Trophoblast cell (in vitro differentiated cells and primary cell): Measurements from ENCODE around the gene DDX42.
"Not testable (repeated sequence)": the region's sequence is repeated elsewhere in the genome, so short reads cannot be mapped to it uniquely, and the experiment has no call there.

Experiments used
- DNase-seq, 2 donors: peaks; one replicate each; pipeline ENCODE4 v3.0.0-alpha.2; 2016
- H2AFZ ChIP-seq: 2 replicates; pipeline ENCODE4 v1.6.1; 2013; ENCODE audit warnings: low read length, moderate library complexity, mild to moderate bottlenecking; ENCODE audit not compliant: insufficient read depth, poor library complexity
- H2AK5ac ChIP-seq: 2 replicates; pipeline ENCODE4 v1.6.1; 2013; ENCODE audit warnings: mild to moderate bottlenecking, low read length
- H2BK120ac ChIP-seq: 2 replicates; pipeline ENCODE4 v1.6.1; 2013; ENCODE audit warnings: low read length, mild to moderate bottlenecking, moderate library complexity; ENCODE audit not compliant: insufficient read depth, poor library complexity
- H2BK12ac ChIP-seq: 2 replicates; pipeline ENCODE4 v1.6.1; 2013; ENCODE audit warnings: mild to moderate bottlenecking, low read length, moderate library complexity
- H2BK5ac ChIP-seq: 2 replicates; pipeline ENCODE4 v1.6.1; 2013; ENCODE audit warnings: low read length, low read depth, moderate library complexity, mild to moderate bottlenecking; ENCODE audit not compliant: poor library complexity
- H3K14ac ChIP-seq: 2 replicates; pipeline ENCODE4 v1.6.1; 2013; ENCODE audit warnings: mild to moderate bottlenecking, low read length
- H3K18ac ChIP-seq: 2 replicates; pipeline ENCODE4 v1.6.1; 2013; ENCODE audit warnings: mild to moderate bottlenecking, low read length
- H3K23ac ChIP-seq: 2 replicates; pipeline ENCODE4 v1.6.1; 2013; ENCODE audit warnings: low read length
- H3K27ac ChIP-seq: 2 replicates; pipeline ENCODE4 v1.5.1; 2013; ENCODE audit warnings: low read depth, mild to moderate bottlenecking, inconsistent platforms, low read length, moderate library complexity
- H3K27me3 ChIP-seq: 2 replicates; pipeline ENCODE4 v1.6.1; 2013; ENCODE audit warnings: inconsistent platforms, mild to moderate bottlenecking, low read length, moderate library complexity; ENCODE audit not compliant: insufficient read depth
- H3K36me3 ChIP-seq, 2 experiments: 1 replicate in 1 of 2; 2 replicates in 1 of 2; pipeline ENCODE4 v1.6.1; 2013; ENCODE audit warnings: low read length in 2 of 2, mild to moderate bottlenecking in 2 of 2, moderate library complexity in 1 of 2; ENCODE audit not compliant: insufficient read depth in 2 of 2, control insufficient read depth in 1 of 2
- H3K4ac ChIP-seq: 2 replicates; pipeline ENCODE4 v1.6.1; 2013; ENCODE audit warnings: low read depth, mild to moderate bottlenecking, low read length, moderate library complexity
- H3K4me1 ChIP-seq, 2 experiments: 1 replicate in 1 of 2; 2 replicates in 1 of 2; pipeline ENCODE4 v1.6.1; 2013; ENCODE audit warnings: low read length in 2 of 2, mild to moderate bottlenecking in 2 of 2, moderate library complexity in 1 of 2; ENCODE audit not compliant: insufficient read depth in 2 of 2, control insufficient read depth in 1 of 2
- H3K4me2 ChIP-seq: 2 replicates; pipeline ENCODE4 v1.6.1; 2013; ENCODE audit warnings: inconsistent platforms, mild to moderate bottlenecking, low read length, moderate library complexity
- H3K4me3 ChIP-seq: 2 replicates; pipeline ENCODE4 v1.5.1; 2013; ENCODE audit warnings: mild to moderate bottlenecking, low read depth, low read length, inconsistent platforms
- H3K79me1 ChIP-seq: one replicate; pipeline ENCODE4 v1.6.1; 2013; ENCODE audit warnings: low read length
- H3K79me2 ChIP-seq: 2 replicates; pipeline ENCODE4 v1.6.1; 2013; ENCODE audit warnings: low read length, mild to moderate bottlenecking; ENCODE audit not compliant: control insufficient read depth, insufficient read depth, poor library complexity
- H3K9ac ChIP-seq: 2 replicates; pipeline ENCODE4 v1.6.1; 2013; ENCODE audit warnings: mild to moderate bottlenecking, low read length
- H3K9me3 ChIP-seq: 2 replicates; pipeline ENCODE4 v1.6.1; 2013; ENCODE audit warnings: low read depth, mild to moderate bottlenecking, control low read depth, inconsistent platforms, low read length; ENCODE audit not compliant: insufficient read depth
- H4K12ac ChIP-seq: 2 replicates; pipeline ENCODE4 v1.6.1; 2013; ENCODE audit warnings: low read depth, mild to moderate bottlenecking, low read length, moderate library complexity
- H4K8ac ChIP-seq: 2 replicates; pipeline ENCODE4 v1.6.1; 2013; ENCODE audit warnings: low read depth, mild to moderate bottlenecking, low read length, moderate library complexity
- H4K91ac ChIP-seq: one replicate; pipeline ENCODE4 v1.6.1; 2013; ENCODE audit warnings: low read depth, mild to moderate bottlenecking, low read length, moderate library complexity
- WGBS: extraction: QIAGEN DNeasy Blood & Tissue Kit; methylation state at CpG from one replicate; pipeline ENCODE4 v1.1.7; 2013; ENCODE audit warnings: missing lambda C conversion rate; ENCODE audit not compliant: insufficient read length, insufficient coverage; ENCODE audit errors: extremely low coverage; 5-methylcytosine and 5-hydroxymethylcytosine counted together

DDX42 gene

DNA sequence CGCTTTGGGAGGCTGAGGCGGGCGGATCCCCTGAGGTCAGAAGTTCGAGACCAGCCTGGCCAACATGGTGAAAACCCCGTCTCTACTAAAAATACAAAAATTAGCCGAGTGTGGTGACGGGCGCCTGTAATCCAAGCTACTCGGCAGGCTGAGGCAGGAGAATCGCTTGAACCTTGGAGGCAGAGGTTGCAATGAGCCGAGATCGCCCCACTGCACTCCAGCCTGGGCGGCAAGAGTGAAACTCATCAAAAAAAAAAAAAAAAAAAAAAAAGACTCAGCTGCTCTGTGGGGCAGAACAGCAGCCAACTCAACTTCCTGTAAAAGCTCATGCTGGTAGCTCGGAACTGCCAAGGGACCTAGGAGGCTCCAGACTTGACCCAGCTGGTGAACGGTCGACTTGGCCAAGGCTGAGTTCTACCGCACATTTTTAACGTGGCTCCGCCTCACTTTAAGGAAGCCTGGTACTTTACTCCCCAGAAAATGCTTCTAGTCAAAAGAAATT is 69.5 kb downstream of the DDX42 start:
- Histone ChIP-seq H4K91ac (peak overlapping the region; percentile 67), H3K14ac (peak overlapping the region; percentile 37), H3K4me2 (peak overlapping the region; percentile 77), H2BK120ac (peak overlapping the region; percentile 65), H3K79me2 (peaks cover 21% of the 10 kb centered on the region), H3K79me1 (peaks cover 11% of the 10 kb centered on the region), H4K8ac (peak overlapping the region; percentile 96), H3K4ac (peak overlapping the region; percentile 61), H3K4me1 (peaks cover 18 to 24% of the 10 kb centered on the region in 2 experiments), H2AFZ (peak overlapping the region; percentile 80), H4K12ac (peak overlapping the region; percentile 84), H3K4me3 (peak overlapping the region; percentile 69)
- not testable (repeated sequence) for H2BK5ac ChIP-seq, H3K18ac ChIP-seq, H3K36me3 ChIP-seq, H3K9ac ChIP-seq, H3K23ac ChIP-seq, H3K9me3 ChIP-seq, H2BK12ac ChIP-seq, H3K27ac ChIP-seq, H2AK5ac ChIP-seq, H3K27me3 ChIP-seq
- DNase-seq, result peak; percentile 69 to 84
- no CpG with 5 or more reads among the region's 19 CpGs for WGBS

- Histone ChIP-seq H2AK5ac (no peak overlapping the region), H4K8ac (no peak overlapping the region), H3K27ac (no peak overlapping the region), H2BK12ac (no peak overlapping the region), H2AFZ (no peak overlapping the region), H4K91ac (no peak overlapping the region), H3K4me1 (peaks cover 14 to 21% of the 10 kb centered on the region in 2 experiments), H2BK120ac (no peak overlapping the region), H3K79me2 (peaks cover 19% of the 10 kb centered on the region), H3K4ac (no peak overlapping the region), H3K27me3 (no peaks in the 10 kb centered on the region), H3K18ac (no peak overlapping the region), H3K14ac (no peak overlapping the region), H3K9me3 (peaks cover 12% of the 10 kb centered on the region), H2BK5ac (no peak overlapping the region), H3K4me3 (no peak overlapping the region), H4K12ac (no peak overlapping the region), H3K36me3 (no peaks in the 10 kb centered on the region), H3K4me2 (no peak overlapping the region), H3K9ac (no peak overlapping the region), H3K79me1 (peaks cover 14% of the 10 kb centered on the region), H3K23ac (no peak overlapping the region)
- no CpG with 5 or more reads among the region's 9 CpGs for WGBS
- DNase-seq, result no peak
Observed at GRCh38 chr17:63843910-63844677, 70.1 kb downstream of the DDX42 start.

DNA sequence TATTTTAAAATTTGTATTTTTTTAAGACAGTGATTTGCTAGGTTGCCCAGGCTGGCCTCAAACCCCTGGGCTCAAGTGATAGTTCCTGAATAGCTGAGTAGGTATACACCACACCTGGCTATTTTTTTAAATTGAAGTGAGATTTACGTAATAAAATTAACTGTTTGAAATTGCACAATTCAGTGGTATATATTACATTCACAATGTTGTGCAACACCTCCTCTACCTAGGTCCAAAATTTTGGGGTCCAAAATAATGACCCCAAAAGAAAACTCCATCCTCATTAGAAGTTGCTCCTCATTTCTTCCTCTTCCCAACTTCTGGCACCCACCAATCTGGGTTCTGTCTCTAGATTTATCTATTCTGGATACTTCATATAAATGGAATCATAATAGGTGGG is 71.5 kb downstream of the DDX42 start:
- H2BK120ac ChIP-seq, result no peak overlapping the region
- no peak overlapping the region for H3K18ac ChIP-seq
- H4K8ac ChIP-seq, result no peak overlapping the region
- H2AFZ ChIP-seq, result no peak overlapping the region
- H2BK5ac ChIP-seq, result no peak overlapping the region
- H3K4me2 ChIP-seq, result no peak overlapping the region
- H3K4me3 ChIP-seq, result no peak overlapping the region
- H3K79me2 ChIP-seq, result peaks cover 18% of the 10 kb centered on the region
- H3K27me3 ChIP-seq, result no peaks in the 10 kb centered on the region
- no peak overlapping the region for H3K14ac ChIP-seq
- H3K4ac ChIP-seq, result no peak overlapping the region
- peaks cover 17% of the 10 kb centered on the region for H3K9me3 ChIP-seq
- no peak overlapping the region for H3K27ac ChIP-seq
- peaks cover 14% of the 10 kb centered on the region for H3K79me1 ChIP-seq
- no peak overlapping the region for H3K9ac ChIP-seq
- H3K36me3 ChIP-seq, result no peaks in the 10 kb centered on the region
- H2AK5ac ChIP-seq, result no peak overlapping the region
- DNase-seq, result no peak
- WGBS, result no CpG with 5 or more reads among the region's 1 CpG
- H4K91ac ChIP-seq, result no peak overlapping the region
- H3K23ac ChIP-seq, result no peak overlapping the region
- no peak overlapping the region for H2BK12ac ChIP-seq
- no peak overlapping the region for H4K12ac ChIP-seq
- H3K4me1 ChIP-seq, result peaks cover 10 to 16% of the 10 kb centered on the region in 2 experiments

DNA sequence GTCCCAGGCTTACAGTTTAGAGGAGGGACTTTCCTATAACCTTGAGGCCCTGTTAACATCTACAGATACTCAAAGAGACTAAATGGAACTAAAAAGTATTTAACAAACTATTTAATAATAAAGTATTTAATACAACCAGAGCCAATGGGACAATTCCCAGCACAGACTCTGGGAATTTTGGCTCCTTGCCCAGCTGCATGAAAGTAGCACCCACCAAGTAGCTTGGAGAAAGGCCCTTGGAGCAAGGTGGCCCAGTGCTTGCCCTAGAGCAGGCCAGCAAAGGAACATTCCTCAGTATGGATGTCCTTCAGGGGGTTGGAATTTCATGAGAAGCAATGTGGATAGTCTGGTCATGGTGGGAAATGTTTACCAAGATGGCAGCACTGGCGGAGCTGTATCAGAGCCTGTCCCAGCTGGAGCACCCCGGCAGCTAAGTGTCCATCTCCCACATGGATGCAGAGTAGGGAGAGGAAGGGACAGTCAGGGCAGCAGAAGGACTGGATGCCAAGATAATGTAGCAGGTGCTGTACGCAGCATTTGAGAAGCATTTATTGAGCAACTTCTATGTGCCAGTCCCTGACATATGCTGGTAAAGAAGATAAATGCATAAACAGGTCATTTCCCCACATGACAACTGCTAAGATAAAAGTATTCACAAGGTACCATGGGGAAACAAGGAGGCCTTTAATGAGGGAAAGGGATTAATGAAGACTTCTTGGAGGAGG is 73.7 kb downstream of the DDX42 start:
- Histone ChIP-seq H3K18ac (no peak overlapping the region), H3K4me1 (peaks cover 0 to 5% of the 10 kb centered on the region in 2 experiments), H3K4me2 (no peak overlapping the region), H4K8ac (no peak overlapping the region), H2AFZ (no peak overlapping the region), H2AK5ac (no peak overlapping the region), H2BK120ac (no peak overlapping the region), H3K9me3 (peaks cover 14% of the 10 kb centered on the region), H3K4me3 (no peak overlapping the region), H4K12ac (no peak overlapping the region), H3K79me1 (peaks cover 5% of the 10 kb centered on the region), H2BK12ac (no peak overlapping the region), H3K14ac (no peak overlapping the region), H4K91ac (no peak overlapping the region), H3K27ac (no peak overlapping the region), H3K27me3 (no peaks in the 10 kb centered on the region), H3K36me3 (no peaks in the 10 kb centered on the region), H3K79me2 (no peaks in the 10 kb centered on the region), H3K9ac (no peak overlapping the region), H2BK5ac (no peak overlapping the region), H3K23ac (no peak overlapping the region), H3K4ac (no peak overlapping the region)
- no peak for DNase-seq
- no CpG with 5 or more reads among the region's 3 CpGs for WGBS
